Amniotic stem cell (primary cell): ENCODE results near the gene ARMCX6.
"Not testable (repeated sequence)": the region's sequence is repeated elsewhere in the genome, so short reads cannot be mapped to it uniquely, and the experiment has no call there.

Experiments
- DNase-seq: peaks from one replicate; lab custom pipeline; 2025; lab: John Stamatoyannopoulos, UW

ARMCX6 gene

DNA sequence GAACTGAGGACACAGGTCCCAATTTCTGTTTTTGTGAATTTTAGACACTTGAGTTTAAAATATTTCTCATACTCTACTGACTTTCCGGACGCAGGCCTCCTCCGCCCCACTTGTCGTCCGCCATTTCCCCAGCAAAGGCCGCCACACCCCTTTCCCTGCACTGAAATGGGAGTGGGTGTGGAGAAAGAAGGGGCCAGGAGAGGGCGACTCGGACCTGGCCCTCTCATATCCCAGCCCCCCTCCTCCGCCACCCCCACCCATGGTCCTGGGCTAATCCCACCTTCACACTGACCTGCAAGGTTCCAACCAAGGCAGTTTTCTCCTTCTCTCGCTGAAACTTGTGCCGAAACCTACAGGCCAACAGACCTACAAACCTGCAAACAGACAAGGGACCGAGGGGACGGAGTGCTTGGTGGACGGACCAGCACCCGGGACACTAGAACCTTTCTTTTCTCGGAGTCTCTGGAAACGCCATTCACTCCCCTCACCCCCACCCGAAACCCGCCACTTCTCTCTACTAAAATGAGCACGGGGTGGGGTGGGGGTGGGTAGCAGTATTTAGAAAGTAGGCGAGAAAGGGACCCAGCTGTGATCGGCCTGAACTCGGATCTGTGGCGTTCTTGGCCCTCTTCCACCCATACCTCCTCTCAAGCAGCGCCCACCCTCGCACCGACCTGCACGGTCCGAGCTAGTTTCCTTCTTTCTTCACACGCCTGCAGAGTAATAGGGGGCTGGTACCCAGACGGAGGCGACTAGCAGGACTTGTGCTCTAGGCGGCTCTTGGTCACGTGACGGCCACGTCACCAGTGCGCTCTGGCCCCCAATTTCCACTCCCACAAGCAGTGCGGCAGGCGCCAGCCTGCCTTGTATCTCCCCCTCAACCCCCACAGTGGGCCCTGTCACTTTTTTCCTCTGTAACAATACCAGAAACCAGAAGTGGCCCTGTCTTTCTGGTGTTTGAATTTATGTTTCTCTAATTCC, at the start of gene ARMCX6:
TSS of gene ARMCX6 (minus strand) at position 790 of the 981 bp plus-strand sequence. CDS start 1,380 bp downstream, outside the sequence.
- DNase-seq = peak; percentile 8

DNA sequence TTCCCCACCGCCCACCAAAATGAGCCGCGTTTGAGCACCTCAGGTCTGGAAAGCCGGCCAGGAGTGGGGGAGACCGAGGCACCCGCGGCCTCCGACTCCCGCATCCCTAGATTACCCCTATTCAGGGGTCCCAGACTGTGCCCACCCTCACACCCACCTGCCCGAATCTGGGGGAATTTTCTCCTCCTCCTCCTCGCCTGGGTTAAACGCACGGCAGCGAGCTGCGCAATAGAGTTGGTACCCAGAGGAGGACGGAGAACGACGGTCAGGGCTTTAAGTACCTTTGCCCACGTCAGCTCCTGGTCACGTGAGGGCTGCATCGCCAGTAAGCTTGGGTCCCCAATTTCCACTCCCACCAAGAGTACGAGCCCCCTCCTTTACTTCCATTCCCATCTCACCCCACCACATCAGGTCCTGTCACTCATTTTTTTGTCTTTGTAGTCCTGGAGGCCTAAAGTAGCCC, 41.8 kb upstream of the ARMCX6 start, which contains the start of gene ARMCX2:
TSS of gene ARMCX2 (minus strand) at position 250 of the 463 bp plus-strand sequence. CDS start 2,262 bp downstream, outside the sequence.
- peak; percentile 24 for DNase-seq

DNA sequence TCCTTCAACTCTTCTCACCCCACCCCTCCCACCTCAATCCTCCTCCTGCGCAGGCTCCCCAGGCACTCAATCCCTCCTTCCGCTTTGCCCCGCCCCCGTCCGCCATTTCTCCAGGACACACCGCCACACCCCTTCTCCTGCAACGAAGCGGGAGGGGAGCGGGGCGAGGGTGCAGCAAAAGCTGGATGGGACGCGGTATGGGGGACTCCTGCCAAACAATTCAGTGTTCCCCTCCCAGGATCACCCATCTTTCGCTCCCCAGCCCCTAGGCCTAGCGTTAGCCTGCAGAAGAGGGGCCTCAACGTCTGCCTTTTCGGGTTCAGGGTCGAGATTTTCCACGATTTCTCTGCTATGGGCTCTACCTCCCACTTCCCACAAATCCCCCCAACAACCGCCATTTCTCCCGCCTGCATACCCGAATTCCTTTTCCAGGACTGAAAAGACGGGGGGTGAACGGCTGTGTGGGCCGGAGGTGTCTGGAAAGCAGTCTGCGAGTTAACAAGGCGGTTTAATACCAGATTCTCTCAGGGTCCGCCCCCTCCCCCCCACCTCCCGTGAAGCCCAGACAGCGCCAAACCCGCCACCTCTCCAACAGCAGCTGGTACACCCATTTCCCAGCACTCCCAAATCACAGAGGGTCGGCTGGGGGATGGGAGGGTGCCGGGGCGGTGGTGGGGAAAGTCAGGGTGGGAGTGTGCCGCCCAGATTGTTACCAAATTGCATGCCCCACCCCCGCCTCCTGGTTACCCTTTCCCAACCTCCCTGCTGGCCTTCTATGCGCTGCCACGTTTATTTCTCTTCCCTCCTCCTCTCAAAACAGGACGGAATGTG, 41.1 kb upstream of the ARMCX6 start:
- peak; percentile 3 for DNase-seq

DNA sequence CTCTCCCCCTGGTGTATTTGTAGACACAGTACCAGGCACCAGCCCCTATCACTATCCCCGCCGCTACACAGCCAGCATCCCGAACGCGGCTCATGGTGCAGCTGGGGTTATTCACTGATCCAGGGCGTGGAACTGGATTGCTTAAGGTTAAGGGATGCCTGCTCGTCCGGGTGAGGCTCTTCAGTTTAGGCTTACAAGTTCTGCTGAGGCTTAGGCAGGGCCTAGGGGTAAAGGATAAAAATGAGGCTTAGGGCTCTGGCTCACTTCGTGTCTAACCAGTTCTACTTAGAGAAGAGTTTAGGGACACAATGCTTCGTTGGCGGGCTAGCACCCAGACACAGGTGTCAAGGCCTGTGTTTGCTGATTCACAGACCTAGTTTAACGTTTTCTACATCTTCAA, 39.7 kb upstream of the ARMCX6 start:
- DNase-seq = no peak

DNA sequence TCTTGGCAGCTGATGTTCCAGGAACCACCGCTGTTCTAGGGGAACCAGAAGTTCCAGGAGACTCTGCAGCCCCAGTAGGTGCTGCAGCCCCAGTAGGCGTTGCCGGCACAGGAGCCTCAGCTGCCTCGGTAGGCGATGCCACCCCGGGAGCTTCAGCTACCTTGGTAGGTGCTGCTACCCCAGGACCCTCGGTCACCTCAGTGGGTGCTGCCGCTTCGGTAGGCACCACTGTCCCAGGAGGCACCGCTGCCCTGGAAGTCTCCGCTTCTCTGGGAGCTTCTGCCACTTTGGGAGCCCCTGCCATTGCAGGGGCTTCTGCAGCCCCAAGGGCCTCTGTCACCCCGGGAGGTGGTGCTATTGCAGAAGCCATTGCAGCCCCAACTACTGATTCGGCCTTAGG, 39.0 kb upstream of the ARMCX6 start:
- no peak for DNase-seq

DNA sequence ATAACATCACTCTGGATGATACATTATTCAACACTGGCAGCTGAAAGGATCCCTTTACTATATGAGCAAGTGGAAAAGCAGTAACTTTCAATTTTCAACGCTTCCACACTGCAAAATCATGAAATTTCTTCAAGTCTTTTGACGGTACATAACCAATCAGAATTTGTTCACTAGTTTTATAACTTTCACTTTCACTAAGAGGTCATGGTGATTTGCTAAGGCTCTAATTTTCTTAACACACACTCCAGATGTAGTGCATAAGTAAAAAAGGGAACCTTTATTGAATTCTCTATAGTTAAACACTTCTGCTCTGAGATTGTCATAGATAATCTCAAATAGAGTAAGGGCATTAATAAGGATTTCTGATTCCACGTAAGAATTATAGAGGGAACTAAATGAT, 37.7 kb upstream of the ARMCX6 start:
- DNase-seq = no peak

DNA sequence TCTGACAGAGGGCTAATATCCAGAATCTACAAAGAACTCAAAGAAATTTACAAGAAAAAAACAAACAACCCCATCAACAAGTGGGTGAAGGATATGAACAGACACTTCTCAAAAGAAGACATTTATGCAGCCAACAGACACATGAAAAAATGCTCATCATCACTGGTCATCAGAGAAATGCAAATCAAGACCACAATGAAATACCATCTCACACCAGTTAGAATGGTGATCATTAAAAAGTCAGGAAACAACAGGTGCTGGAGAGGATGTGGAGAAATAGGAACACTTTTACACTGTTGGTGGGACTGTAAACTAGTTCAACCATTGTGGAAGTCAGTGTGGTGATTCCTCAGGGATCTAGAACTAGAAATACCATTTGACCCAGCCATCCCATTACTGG, 29.9 kb upstream of the ARMCX6 start:
- not testable (repeated sequence) for DNase-seq

DNA sequence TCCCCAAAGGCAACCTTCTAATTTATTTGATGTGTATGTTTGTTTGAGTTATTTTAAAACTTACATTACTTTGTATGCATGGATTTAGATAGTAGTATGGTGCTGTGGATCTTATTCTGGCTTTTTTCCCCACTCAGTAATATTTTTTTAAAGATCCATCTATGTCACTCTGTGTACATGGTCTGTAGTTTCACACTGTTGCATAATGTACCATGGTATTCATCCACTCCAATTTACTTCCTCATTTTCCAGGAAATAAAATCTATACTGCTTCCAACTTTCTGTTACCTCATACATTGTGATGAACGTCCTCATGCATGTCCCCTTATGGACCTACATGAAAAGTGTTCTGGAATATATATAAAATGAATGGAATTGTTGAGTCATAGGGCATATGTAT, 24.3 kb upstream of the ARMCX6 start:
- no peak for DNase-seq

DNA sequence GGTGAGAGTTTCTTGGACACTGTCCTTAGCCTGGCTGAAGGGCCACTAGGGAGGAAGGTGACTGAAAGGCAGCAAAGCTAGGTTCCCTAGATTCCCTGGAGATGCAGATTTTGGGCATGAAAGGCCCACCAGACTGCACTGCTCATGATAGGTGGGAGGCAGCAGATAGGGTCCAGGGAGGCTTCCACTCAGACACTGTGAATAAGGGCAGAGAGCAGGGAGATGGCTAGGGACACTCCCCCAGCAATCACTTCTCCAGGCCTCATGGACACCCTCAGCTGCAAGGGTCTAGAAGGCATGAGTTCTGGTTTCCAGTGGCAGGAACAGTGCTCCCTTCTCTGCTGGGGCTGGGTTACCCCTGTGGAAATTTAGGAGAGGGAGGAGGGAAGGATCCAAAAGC, 21.8 kb upstream of the ARMCX6 start:
- DNase-seq = no peak

DNA sequence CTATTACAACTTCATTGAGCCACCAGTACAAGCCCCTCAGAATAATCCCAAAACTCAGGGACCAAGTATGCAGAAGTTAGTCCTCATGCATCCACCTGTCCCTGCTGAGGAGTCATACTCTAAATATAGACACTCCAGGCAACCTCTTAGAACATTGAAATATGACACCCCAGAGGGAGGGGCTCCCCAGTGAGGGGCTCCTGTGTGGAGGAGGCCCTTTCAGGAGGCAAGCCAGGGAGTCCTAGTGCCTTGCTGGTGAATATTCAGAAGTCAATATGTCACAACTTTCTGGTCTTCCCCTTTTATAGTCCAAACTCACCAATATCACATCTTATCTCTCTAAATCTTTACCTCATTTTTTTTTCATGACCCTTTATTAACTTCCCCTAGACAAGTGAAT, 1.6 kb upstream of the ARMCX6 start:
- DNase-seq = no peak

DNA sequence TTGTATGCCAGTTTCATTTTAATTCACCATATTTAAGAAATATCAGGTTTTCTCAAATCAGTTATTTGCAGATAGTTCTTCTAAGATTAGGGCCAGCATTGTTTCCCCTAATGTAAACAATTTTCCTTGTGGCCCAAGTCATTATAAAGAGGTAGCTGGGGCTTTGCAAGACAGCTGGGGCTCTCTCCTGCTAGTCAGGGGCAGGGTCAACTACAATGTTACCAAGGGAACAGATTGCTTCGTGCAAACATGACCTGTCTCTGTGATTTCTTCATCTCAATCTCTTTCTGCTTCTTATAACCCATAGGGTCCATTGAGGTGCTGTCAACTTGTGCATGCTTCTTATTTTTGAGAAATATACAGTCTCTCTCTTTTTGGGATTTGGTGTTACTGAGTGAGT, 12.1 kb downstream of the ARMCX6 start:
- no peak for DNase-seq

DNA sequence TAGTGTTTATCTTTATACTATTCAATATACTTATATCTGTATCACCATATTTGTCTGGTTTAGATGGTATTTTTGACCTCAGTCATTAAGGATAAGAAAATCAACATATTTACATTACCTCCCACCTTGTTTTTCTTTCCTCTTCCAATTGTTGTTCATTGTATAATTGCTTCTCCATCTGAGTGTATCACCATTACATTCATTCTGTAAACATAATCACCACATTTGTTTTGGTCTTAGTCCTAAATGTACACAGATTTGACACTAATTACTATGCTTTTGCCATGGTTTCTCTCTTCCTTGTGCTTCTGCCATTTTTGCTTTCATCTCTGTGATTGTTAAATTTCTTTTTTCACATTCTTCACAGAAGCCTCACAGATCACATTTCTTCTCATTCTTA, 12.7 kb downstream of the ARMCX6 start:
- no peak for DNase-seq

DNA sequence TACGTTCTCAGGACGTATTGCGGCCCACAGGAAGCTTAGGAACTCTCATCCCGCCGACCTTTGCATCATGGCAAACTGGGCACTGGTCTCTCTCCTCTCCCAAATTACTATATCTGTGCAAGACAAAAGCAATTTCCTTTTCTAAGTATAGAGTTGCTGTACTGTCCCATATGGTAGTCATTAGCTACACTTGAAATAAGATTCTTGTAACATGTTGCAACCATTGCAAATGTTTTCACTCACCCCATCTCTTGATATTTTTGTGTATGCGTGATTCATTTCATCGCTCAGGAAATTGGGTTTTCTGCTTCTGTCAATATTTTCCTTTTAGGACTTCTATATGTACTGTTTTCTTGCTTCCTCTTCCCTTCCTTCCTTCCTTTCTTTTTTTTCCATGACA, 15.7 kb downstream of the ARMCX6 start:
- no peak for DNase-seq

DNA sequence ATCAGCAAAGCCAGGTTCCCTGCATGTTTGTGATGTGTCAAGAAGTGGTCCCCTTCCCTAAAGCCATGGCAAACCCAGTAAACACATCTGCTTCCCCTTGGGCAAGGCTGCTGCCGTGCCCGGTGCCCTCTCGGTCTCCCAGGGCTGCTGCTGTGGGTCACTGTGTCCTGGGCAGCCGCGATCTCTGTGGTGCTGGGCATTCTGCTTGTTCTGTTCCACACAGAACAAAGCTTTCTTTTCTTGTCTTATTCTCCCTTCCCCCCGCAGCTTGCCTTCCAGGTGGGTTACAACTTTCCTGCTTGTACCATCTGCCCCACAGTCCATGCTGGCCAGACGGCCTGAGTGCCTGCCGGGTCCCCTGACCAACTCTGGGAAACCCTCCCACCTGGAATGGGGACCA, 18.2 kb downstream of the ARMCX6 start:
- not testable (repeated sequence) for DNase-seq

DNA sequence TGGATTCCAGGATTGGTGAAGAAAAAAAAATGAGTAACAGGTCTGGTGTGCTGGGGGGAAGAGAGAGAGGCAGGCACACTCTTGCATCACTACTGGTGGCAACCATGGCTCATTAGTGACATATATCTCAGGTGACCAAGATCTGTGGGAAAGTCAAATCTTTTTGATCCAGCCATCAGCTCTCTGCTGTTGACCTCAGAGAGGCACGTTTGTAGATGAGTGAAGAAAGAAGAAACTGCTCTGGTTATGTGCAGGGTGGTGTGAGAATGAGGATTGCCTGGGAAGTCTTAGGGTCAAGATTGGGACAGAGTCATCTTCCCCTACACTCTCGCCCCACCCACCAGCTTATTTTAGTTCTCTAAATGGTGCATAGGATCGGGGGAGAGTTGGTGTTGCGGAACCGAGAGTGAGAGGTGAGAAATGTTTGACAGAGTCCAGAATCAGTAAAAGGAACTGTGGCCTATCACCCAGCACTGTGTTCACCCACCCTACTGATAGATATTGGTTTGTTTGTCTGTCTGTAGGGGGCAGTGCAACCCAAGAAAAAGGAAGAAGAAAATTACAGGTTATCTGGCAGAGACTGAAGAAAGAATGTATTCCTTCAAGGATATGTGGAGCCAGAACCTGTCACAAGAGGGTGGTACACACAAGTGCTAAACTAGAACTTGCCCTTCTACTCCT, 21.9 kb downstream of the ARMCX6 start:
- DNase-seq = peak; percentile 28
